K562 (cell line): ENCODE measurements around the gene GINS3. TPM values are rescaled to one million over a fixed set of nuclear protein-coding genes. Genes with fewer than 3 reads are reported as not detected.

Source experiments
- CHD2 ChIP-seq: IDR thresholded peaks from 2 replicates; pipeline ENCODE4 v1.6.1; 2011; ENCODE audit warnings: low read depth, low read length
- DDX20 ChIP-seq: fragments of 450-650 bp; IDR thresholded peaks from 2 replicates; pipeline ENCODE4 v1.6.1; 2016; ENCODE audit warnings: missing genetic modification characterization, low read depth, mild to moderate bottlenecking, missing compliant biosample characterization, moderate library complexity
- ELF1 ChIP-seq: fragments of 200-800 bp; sonication (Bioruptor generic); IDR thresholded peaks from 2 replicates; pipeline ENCODE4 v1.6.1; 2016; ENCODE audit warnings: missing genetic modification characterization, missing compliant biosample characterization
- ELF4 ChIP-seq: fragments of 450-650 bp; formaldehyde crosslinking; IDR thresholded peaks from 2 replicates; pipeline ENCODE4 v1.4.0; 2022; ENCODE audit warnings: missing genetic modification characterization
- EP300 ChIP-seq: IDR thresholded peaks from 2 replicates; pipeline ENCODE4 v1.6.1; 2012; ENCODE audit warnings: low read length, improper control_type of control experiment
- EWSR1 ChIP-seq: fragments of 450-650 bp; IDR thresholded peaks from 2 replicates; pipeline ENCODE4 v1.6.1; 2018; ENCODE audit warnings: borderline replicate concordance, mild to moderate bottlenecking, low read depth, moderate library complexity; ENCODE audit not compliant: partially characterized antibody
- FOXJ2 ChIP-seq: fragments of 200-800 bp; sonication (Bioruptor generic); IDR thresholded peaks from 2 replicates; pipeline ENCODE4 v1.6.1; 2016; ENCODE audit warnings: missing genetic modification characterization, missing compliant biosample characterization
- KAT8 ChIP-seq: fragments of 450-650 bp; IDR thresholded peaks from 2 replicates; pipeline ENCODE4 v1.6.1; 2016; ENCODE audit warnings: low read depth, mild to moderate bottlenecking
- MAFG ChIP-seq: fragments of 450-650 bp; conservative IDR thresholded peaks from 2 replicates; pipeline ENCODE4 v1.6.1; 2016; ENCODE audit warnings: missing genetic modification characterization, missing compliant biosample characterization
- MCM5 ChIP-seq: fragments of 450-650 bp; IDR thresholded peaks from 2 replicates; pipeline ENCODE4 v1.6.1; 2016; ENCODE audit warnings: low read depth
- NFIC ChIP-seq: fragments of 450-650 bp; IDR thresholded peaks from 2 replicates; pipeline ENCODE4 v1.6.1; 2017; ENCODE audit warnings: mild to moderate bottlenecking, inconsistent platforms
- NFXL1 ChIP-seq: fragments of 450-650 bp; formaldehyde crosslinking; IDR thresholded peaks from 2 replicates; pipeline ENCODE4 v1.4.0; 2021; ENCODE audit warnings: mild to moderate bottlenecking
- POLR2AphosphoS2 ChIP-seq: IDR thresholded peaks from 2 replicates; pipeline ENCODE4 v1.6.1; 2012; ENCODE audit warnings: low read length, improper control_type of control experiment
- PRDM10 ChIP-seq: fragments of 450-650 bp; IDR thresholded peaks from 2 replicates; pipeline ENCODE4 v1.6.1; 2018; ENCODE audit not compliant: partially characterized antibody
- RFX5 ChIP-seq: IDR thresholded peaks from 2 replicates; pipeline ENCODE4 v1.6.1; 2011; ENCODE audit warnings: low read depth, mild to moderate bottlenecking, improper control_type of control experiment, low read length
- SIN3A ChIP-seq, 2 experiments: fragments of 150-350 bp in 1 of 2; IDR thresholded peaks; 2 replicates each; pipeline ENCODE4 v1.6.1; 2011 to 2016; ENCODE audit warnings: borderline replicate concordance in 2 of 2, low read depth in 2 of 2, low read length in 2 of 2, mild to moderate bottlenecking in 2 of 2, moderate library complexity in 2 of 2; ENCODE audit not compliant: control insufficient read depth in 1 of 2
- TAF15 ChIP-seq: fragments of 200-400 bp; formaldehyde crosslinking; IDR thresholded peaks from 2 replicates; pipeline ENCODE4 v1.6.1; 2017; ENCODE audit warnings: mild to moderate bottlenecking, low read depth, low read length, moderate library complexity
- WHSC1 ChIP-seq: IDR thresholded peaks from one replicate; pipeline ENCODE4 v1.6.1; 2012; ENCODE audit warnings: low read length, control low read depth, inconsistent platforms
- ZEB2 ChIP-seq: fragments of 450-650 bp; IDR thresholded peaks from 2 replicates; pipeline ENCODE4 v1.6.1; 2016
- ZNF384 ChIP-seq: IDR thresholded peaks from 2 replicates; pipeline ENCODE4 v1.6.1; 2012; ENCODE audit warnings: low read depth, low read length, improper control_type of control experiment
- ZNF696 ChIP-seq: fragments of 250-450 bp; sonication (Bioruptor Pico); conservative IDR thresholded peaks from 2 replicates; pipeline ENCODE4 v1.4.0; 2020; ENCODE audit warnings: mild to moderate bottlenecking, moderate library complexity
- ZNF778 ChIP-seq: fragments of 450-650 bp; formaldehyde crosslinking; IDR thresholded peaks from 2 replicates; pipeline ENCODE4 v1.4.0; 2020; ENCODE audit warnings: mild to moderate bottlenecking, moderate library complexity
- ZNF780A ChIP-seq: fragments of 250-450 bp; sonication (Bioruptor Pico); IDR thresholded peaks from 2 replicates; pipeline ENCODE4 v1.5.0; 2021; ENCODE audit warnings: mild to moderate bottlenecking
- polyA plus RNA-seq, 8 experiments: library from polyadenylated mRNA; depleted of rRNA in 4 of 8; stranded (reverse) in 5 of 8; unstranded in 3 of 8; fragments of >200 nt; fragmentation: Nextera tagmentation in 2 of 8; fragmentation: Illumina TruSeq in 1 of 8; extraction: Ambion mirVana in 2 of 8; extraction: Trizol in 1 of 8; gene quantifications; 2 replicates each; pipeline versions ENCODE4 v1.2.1 to v1.2.3, GENCODE V29; 2011 to 2014; ENCODE audit warnings: inconsistent platforms in 1 of 8, missing spikeins in 1 of 8
- total RNA-seq, 7 experiments: library from RNA; depleted of rRNA in 6 of 7; stranded (reverse); fragments of >200 nt in 6 of 7; fragmentation: Illumina TruSeq in 2 of 7; extraction: Trizol in 2 of 7; gene quantifications; 2 replicates each; pipeline versions ENCODE4 v1.2.1 to v1.2.3, GENCODE V29; 2011 to 2021; ENCODE audit warnings: low replicate concordance in 1 of 7
- TF ChIP-seq, protein P1 (sequence below): IDR thresholded peaks from 3 replicates; pipeline ENCODE4 v1.6.1; 2011; ENCODE audit warnings: borderline replicate concordance, mild to moderate bottlenecking; ENCODE audit not compliant: insufficient read length, insufficient read depth
- TF ChIP-seq, protein P2 (sequence below): sonication (generic); formaldehyde crosslinking; IDR thresholded peaks from 2 replicates; pipeline ENCODE4 v1.5.0; 2020; ENCODE audit warnings: missing genetic modification reagents

The GINS3 gene
- total and polyA plus RNA-seq, 9 of the 15 experiments (the other 6 are each of a cell fraction or from before 2014, with no cell fraction given), result 17.8 to 31.9 (median 25.4) TPM

GRCh38 chr16:58392215-58393137 is at the start of gene GINS3 (continued):
- TF ChIP-seq MCM5 (no peak), ZNF780A (CRISPR knock-in tag) (no peak), TAF15 (no peak), PRDM10 (no peak), KAT8 (no peak), ZNF778 (CRISPR knock-in tag) (no peak), POLR2AphosphoS2 (no peak), ZNF384 (no peak), RFX5 (no peak), MAFG (no peak), SIN3A (IDR thresholded peaks at IDR 0.05; ENCODE audit: borderline replicate concordance in 2 of 2, control insufficient read depth in 1 of 2, low read depth in 2 of 2, low read length in 2 of 2) (peak; percentile 65 to 76; a peak in 3 of 4 replicates), ZEB2 (peak; percentile 76), DDX20 (tag) (no peak), ZNF696 (CRISPR knock-in tag) (no peak), ELF1 (peak; percentile 77), FOXJ2 (no peak), CHD2 (no peak), EWSR1 (no peak), EP300 (peak; percentile 60), NFIC (peak; percentile 47), NFXL1 (CRISPR knock-in tag) (no peak), WHSC1 (no peak), ELF4 (CRISPR knock-in tag) (no peak)
- TF ChIP-seq, protein P1, sequence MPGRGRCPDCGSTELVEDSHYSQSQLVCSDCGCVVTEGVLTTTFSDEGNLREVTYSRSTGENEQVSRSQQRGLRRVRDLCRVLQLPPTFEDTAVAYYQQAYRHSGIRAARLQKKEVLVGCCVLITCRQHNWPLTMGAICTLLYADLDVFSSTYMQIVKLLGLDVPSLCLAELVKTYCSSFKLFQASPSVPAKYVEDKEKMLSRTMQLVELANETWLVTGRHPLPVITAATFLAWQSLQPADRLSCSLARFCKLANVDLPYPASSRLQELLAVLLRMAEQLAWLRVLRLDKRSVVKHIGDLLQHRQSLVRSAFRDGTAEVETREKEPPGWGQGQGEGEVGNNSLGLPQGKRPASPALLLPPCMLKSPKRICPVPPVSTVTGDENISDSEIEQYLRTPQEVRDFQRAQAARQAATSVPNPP, result no peak
- TF ChIP-seq, protein P2, sequence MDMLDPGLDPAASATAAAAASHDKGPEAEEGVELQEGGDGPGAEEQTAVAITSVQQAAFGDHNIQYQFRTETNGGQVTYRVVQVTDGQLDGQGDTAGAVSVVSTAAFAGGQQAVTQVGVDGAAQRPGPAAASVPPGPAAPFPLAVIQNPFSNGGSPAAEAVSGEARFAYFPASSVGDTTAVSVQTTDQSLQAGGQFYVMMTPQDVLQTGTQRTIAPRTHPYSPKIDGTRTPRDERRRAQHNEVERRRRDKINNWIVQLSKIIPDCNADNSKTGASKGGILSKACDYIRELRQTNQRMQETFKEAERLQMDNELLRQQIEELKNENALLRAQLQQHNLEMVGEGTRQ (CRISPR knock-in tag), result no peak
